ENCODE results near the gene OMA1.
"Not testable (repeated sequence)": the region's sequence is repeated elsewhere in the genome, so short reads cannot be mapped to it uniquely, and the experiment has no call there.

GRCh38 chr1:58488914-58489313, 57.6 kb downstream of the OMA1 start:
- TF ChIP-seq CTCF, POLR2A, POLR2AphosphoS5, EP300 (IDR thresholded peaks at IDR 0.05): not testable (repeated sequence)

Data from sigmoid colon (tissue), 4 donors.